ENCODE data around the gene SYT14.

GRCh38 chr1:210104103-210104502, 166.1 kb downstream of the SYT14 start:
- TF ChIP-seq POU6F1 (CRISPR knock-in tag; IDR thresholded peaks at IDR 0.05; ENCODE audit: borderline replicate concordance, low read depth) (no peak), TCF4 (CRISPR knock-in tag; IDR thresholded peaks at IDR 0.05; ENCODE audit: borderline replicate concordance) (no peak), ARNTL (CRISPR knock-in tag; IDR thresholded peaks at IDR 0.05; ENCODE audit: borderline replicate concordance, low read depth) (no peak), ZFP3 (CRISPR knock-in tag; IDR thresholded peaks at IDR 0.05) (no peak), TOX (CRISPR knock-in tag; IDR thresholded peaks at IDR 0.05; ENCODE audit: borderline replicate concordance) (no peak), RARB (CRISPR knock-in tag; IDR thresholded peaks at IDR 0.05) (no peak), ZFP30 (CRISPR knock-in tag; IDR thresholded peaks at IDR 0.05) (no peak)

Measured in SK-N-SH treated with all-trans-retinoic acid at 6 μM for 48 hours (cell line).